Stimulated activated CD8-positive, alpha-beta memory T cell treated with anti-CD3 and anti-CD28 coated beads, Interleukin-4, amount 100 ng/mL, for 24 hours (primary cell): ENCODE data around the gene PDE1C.
"Not testable (repeated sequence)": the region's sequence is repeated elsewhere in the genome, so short reads cannot be mapped to it uniquely, and the experiment has no call there.

ENCODE experiments used
- DNase-seq: peaks from one replicate; pipeline ENCODE4 v3.0.0-alpha.2; 2020; ENCODE audit warnings: low read depth

PDE1C gene

GRCh38 chr7:32070406-32071360 lies at the start of gene PDE1C:
Gene PDE1C (minus strand): TSS chr7:32070407.
- no peak for DNase-seq

DNA sequence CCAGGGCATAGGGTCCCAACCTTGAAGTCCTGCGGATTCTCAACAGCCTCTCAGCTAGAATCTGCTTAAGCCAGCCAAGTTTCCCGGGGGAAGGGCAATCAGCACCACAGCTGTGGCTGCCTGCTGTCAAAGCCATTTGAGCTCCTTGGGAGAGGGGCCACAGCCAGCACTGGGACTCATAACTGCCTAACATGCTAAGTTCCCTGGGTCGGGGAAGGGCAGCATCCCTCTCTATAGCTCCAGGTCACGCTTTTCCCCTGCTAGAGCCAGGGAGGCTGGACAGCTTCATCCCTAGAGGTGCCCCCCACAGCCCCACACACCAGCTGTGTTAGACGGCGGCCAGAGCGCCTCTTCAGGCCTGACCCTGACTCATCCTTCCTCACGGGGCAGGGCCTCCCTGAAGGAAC lies 49.6 kb upstream of the PDE1C start:
- DNase-seq, result no peak

GRCh38 chr7:32117837-32118236 lies 47.6 kb upstream of the PDE1C start:
- DNase-seq, result no peak

DNA sequence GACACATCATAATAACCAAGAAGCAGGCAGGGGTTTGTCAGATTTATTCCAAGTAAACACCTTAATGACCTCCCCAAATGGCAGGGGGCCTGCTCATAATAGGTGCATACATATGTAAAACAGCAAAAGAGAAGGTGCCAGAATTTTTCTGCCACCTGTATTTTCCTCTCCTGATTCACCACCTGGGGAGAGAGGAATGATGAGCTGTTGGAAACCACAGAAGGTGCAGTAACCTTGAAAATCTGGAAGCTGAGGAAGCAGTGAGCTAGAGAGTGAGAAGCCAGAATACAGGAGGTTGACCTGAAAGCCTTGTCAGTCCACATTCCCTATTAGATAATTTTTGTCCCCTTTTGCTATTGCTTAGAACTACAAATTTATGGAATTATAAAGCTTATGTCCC lies 46.2 kb upstream of the PDE1C start:
- DNase-seq, result no peak

DNA sequence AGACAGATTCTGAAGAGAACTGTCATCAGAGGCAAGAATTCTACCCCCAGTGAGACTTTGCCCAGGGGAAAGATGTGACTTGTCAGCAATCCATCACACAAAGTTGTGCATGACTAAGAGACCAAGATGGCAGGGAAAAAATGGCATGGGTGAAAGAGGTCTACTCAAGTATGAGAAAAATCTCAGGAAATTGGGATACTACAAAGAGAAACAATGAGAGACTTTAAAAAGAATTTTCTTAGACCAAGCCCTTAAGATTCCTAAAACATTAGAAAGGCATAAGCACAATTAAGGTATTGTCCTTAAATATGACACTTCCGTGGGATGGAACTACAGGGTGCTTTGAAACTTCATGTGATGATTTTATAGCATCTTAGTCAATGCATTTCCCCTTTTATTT lies 45.6 kb upstream of the PDE1C start:
- DNase-seq, result no peak

DNA sequence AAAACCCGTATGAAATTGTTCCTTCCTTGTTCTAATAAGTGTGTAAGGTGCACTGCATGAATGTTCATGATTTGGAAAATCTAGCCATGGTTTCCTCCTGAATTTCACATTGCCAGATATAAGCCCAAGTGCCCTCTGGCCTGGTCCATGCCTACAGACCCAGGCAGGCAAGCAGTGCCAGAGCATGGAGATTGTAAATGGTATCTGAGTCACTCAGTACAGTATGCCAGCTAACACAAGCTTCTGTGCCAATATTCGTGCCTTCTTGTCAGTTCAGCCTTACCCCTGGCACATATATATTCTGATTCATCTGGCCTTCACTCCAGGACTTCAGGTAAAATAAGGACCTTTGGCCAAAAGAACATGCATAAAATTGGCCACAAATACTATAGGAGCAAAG lies 38.4 kb upstream of the PDE1C start:
- no peak for DNase-seq

DNA sequence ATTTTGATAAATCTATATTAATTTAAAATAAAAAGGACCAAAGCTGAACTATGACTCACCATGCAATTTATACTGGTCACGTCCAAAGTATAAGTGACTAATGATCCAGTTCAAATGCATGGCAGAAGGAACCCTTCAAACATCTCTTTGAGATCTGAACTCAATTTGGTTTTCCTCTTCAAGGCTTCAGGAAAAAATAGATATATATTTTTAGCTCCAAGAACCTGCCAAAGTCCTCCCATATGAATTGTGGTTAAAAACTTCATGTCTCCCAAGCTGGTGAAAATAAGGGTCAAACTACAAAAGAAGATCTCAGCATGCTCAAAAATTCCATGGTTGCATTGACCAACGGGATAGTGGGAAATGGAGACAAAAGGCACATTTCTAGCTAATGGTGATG lies 34.6 kb upstream of the PDE1C start:
- no peak for DNase-seq

GRCh38 chr7:32103361-32103760 lies 33.2 kb upstream of the PDE1C start:
- no peak for DNase-seq

DNA sequence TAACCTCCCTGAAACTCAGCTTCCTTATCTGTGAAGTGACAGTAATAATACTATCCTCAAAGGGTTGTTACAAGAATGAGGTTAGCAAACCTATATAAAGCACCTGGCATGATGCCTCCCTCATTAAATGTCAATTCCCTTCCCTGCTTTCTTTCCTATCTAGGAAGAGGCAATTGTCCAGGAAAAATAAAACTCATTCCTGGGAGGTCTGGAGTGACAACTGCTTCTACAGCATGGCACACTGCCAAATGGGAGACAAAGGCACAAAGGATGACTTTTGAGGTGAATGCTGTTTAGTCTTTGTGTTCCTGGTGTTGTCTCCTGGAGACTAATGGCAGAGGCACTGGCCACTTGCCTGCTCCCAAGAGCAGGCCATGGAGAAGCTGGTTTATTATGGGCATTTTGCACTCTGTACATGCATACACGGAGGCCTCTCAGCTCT lies 32.2 kb upstream of the PDE1C start:
- DNase-seq, result no peak

DNA sequence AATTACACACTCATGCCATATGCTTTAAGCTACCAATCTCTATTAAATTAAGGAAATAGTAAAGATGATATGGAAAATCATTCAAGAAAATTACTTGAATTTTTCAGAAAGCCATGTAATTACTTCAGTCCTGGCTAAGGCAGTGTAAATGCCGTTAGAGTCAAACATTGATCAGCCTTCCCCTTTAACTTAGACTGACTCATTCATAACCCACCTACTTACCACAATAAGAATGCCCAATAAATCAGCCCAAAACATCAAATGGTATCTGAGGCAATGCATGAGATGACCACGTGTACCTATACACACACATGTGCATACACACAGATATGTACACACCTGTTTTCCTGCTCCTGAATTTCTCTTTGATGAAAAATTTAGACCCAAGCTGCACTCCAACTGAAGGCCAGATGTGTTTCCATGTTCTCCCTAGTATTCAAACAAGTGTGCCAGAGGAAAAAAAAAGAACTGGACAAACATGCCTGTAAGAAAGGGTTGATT lies 30.2 kb upstream of the PDE1C start:
- no peak for DNase-seq

- DNase-seq, result no peak
Observed at GRCh38 chr7:32094516-32094915, 24.3 kb upstream of the PDE1C start.

DNA sequence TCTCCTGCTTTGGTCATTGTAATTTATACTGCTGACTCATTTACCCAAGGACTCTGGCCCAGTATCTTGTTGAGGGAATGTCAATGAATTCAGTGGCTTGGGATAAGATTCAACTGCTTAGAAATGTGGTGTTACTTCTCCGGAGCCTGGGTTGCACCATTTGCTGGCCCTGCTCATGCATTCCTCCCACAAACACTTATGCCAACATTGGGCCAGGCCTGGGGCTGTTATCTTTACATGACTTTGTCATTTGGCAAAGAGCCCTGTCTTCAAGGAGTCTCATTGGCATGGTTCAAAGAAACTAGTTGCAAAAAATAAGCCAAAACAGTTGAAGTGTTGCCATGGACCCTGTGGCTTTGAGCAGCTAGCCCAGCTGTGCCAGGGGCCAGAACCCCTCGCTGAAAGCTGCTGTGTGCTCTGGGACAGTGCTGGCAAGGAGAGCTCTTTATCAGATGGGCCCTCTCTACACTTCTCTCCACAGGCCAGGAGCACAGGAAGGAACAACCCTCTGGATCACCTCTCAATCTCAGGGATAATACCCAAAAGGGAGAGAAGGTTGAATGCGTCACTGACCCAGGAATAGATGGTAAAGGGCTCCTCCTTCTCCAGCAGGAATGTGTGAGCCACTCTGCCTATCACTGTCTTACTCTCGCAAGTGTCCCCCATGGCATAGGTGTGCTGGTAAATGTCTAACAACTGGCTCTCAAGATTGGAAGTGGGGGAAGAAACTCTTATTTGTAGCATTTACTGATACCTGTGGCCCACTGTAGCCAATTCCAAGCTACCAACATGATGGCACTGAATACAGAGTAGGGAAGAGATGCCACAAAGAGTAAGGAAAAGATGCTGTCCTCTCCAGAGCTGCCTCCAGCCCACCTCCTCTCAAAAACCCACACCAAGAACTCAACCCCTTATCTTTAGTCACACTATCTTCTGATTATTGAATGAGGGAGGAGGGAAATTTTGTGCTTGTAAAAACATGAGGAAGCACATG lies 23.5 kb upstream of the PDE1C start:
- DNase-seq, result no peak

DNA sequence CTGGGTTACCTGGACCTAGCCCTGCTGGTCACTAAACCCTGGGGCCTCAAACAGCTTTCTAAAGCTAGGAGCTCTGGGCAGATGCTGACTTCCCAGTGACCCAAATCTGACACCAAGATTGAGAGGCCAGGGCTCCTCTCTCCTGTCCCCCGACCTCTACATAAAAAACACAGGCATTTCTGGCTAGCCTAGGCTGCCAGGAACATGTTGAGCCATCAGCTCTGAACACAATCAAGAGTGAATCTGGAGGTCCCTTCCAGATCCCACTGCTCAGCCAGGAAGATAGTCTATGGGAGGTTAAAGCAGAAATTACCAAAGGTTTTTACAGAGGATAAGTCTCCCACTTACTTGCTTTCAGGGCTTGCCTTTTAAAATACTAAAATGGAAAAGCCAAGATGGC lies 22.1 kb upstream of the PDE1C start:
- DNase-seq, result no peak

GRCh38 chr7:32091608-32092210 lies 21.5 kb upstream of the PDE1C start:
- DNase-seq, result no peak

- no peak for DNase-seq
Observed at GRCh38 chr7:32089678-32090077, 19.5 kb upstream of the PDE1C start.

- no peak for DNase-seq
Observed at GRCh38 chr7:32089256-32089655, 19.0 kb upstream of the PDE1C start.

- DNase-seq, result no peak
Observed at GRCh38 chr7:32088451-32088881, 18.3 kb upstream of the PDE1C start.

- no peak for DNase-seq
Observed at GRCh38 chr7:32079510-32079909, 9.3 kb upstream of the PDE1C start.

GRCh38 chr7:32078824-32079223 lies 8.6 kb upstream of the PDE1C start:
- no peak for DNase-seq

DNA sequence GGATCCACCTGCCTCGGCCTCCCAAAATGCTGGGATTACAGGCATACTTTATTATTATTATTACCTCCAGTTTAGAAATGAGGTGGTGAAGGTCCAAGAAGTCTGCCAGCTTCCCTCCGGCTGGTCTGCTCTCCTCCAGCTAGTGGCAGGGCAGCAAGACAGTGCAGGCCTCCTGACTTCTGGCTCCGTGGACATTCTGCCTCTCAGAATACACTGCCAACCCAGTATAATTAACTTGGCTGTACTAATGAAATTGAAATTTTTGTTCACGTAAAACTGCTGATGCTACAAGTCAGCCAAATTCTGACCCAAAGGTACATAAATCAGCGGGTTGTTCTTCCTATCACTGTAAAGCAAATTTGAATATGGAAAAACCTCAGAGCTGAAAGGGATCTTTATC lies 7.6 kb upstream of the PDE1C start:
- no peak for DNase-seq

DNA sequence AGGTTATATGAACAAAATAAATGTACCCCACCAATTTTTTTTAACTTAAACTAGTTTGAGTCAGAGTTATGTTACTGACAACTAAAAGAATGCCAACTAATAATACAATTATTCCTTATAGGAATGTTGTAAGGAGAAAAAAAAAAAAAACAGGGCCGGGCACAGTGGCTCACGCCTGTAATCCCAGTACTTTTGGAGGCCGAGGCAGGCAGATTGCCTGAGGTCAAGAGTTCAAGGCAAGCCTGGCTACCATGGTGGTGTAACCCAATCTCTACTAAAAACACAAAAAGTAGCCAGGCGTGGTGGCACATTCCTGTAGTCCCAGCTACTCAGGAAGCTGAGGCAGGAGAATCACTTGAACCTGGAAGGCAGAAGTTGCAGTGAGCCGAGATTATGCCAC lies 6.6 kb upstream of the PDE1C start:
- not testable (repeated sequence) for DNase-seq

DNA sequence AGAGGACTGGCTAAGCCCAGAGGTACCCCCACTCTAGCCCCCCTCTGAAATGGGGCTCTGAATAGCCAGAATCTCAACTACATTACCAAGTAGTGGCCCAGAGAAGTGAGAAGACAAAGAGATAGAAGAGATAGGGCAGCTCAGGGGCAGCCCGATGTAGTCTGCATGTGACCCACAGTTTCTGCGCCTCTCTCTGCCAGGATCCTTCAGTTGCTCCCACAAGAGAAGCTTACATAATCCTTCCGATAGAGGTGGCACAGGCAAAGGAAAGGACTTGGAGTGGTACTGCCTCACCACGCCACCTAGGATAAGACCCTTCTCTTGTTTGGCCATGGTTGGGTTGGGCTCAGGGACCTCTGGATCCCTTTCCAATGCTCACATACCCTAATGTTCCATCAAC lies 5.4 kb upstream of the PDE1C start:
- DNase-seq, result no peak
